ENCODE data around the gene SMIM24. TPM values are rescaled to one million over a fixed set of nuclear protein-coding genes. Genes with fewer than 3 reads are reported as not detected.
"Not testable (repeated sequence)": the region's sequence is repeated elsewhere in the genome, so short reads cannot be mapped to it uniquely, and the experiment has no call there.

SMIM24 gene
- total RNA-seq, 1 donor from 2014 or later: 0.84 TPM

DNA sequence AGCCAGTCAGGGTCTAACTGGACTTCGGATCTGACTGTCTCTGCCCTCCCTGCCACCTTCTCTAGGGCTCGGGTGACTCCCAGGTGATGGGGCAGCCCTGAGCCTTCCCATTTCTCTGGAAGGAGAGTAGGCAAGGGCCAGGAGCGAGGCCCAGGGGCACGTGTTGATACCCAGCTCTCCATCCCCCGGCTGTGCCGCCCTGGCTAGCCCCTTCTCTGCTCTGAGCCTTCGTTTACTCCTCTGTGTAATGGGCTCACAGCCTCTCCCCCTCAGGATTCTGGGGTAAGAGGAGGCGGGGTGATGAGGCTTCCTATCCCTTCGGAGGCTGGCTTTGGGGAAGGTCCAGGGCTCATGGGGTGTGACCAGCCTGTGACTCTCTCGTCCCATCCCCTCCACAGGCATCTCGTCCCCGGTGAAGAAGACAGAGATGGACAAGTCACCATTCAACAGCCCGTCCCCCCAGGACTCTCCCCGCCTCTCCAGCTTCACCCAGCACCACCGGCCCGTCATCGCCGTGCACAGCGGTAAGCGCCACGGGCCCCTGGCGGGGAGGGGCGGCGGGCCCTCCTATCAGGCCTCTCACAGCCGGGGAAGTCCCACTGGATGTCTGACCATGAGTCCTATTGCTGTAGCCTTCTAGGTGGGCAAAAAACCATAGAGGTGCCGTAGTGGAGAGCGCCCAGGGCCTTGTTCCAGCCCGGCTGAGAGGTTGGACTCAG lies 31.6 kb downstream of the SMIM24 start:
- Mint-ChIP-seq H3K27ac (no peak overlapping the region), H3K36me3 (ENCODE audit: low read depth) (no peaks in the 10 kb centered on the region), H3K9me3 (no peaks in the 10 kb centered on the region), H3K27me3 (ENCODE audit: low read depth) (no peaks in the 10 kb centered on the region), H3K4me3 (ENCODE audit: low read depth) (no peak overlapping the region), H3K4me1 (ENCODE audit: low read depth) (peaks cover 1% of the 10 kb centered on the region)
- intact Hi-C loops (cut with micrococcal nuclease): no loop called here
- DNase-seq (ENCODE audit: low spot score): no peak

DNA sequence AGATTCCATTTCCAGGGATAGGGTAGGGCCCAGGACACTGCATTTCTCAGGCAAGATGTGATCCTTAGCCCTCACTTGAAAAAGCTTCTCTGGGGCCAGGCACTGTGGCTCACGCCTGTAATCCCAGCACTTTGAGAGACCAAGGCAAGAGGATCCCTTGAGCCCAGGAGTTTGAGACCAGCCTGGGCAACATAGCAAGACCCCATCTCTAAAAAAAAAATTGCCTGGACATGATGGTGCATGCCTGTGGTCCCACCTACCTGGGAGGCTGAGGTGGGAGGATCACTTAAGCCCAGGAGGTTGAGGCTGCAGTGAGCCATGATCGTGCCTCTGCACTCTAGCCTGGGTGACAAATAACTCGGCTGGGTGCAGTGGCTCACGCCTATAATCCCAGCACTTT lies 33.7 kb downstream of the SMIM24 start:
- H3K4me1 Mint-ChIP-seq (ENCODE audit: low read depth); H3K27me3 Mint-ChIP-seq (ENCODE audit: low read depth); intact Hi-C loops (cut with micrococcal nuclease); H3K27ac Mint-ChIP-seq; DNase-seq (ENCODE audit: low spot score); H3K4me3 Mint-ChIP-seq (ENCODE audit: low read depth); H3K9me3 Mint-ChIP-seq; H3K36me3 Mint-ChIP-seq (ENCODE audit: low read depth): not testable (repeated sequence)

DNA sequence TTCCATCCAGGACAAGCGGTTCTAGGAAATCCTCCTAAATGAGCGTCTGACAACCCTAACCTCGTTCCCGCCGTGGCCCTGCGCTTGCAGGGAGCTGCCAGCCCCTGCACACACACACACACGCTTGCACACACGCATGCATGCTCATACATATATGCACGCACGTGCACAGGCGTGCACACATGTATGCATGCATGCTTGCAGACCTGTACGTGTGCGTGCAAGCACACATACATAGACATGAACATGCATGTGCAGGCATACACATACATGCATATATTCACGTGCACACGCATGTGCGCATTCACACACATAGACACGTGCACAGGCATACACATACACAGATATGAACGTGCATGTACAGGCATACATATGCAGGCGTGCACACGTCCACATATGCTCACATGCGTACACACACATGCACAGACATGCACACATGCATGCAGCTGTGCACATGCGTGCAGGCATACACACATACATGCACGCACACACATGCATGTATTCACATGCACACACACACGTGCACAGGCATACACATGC lies 35.6 kb downstream of the SMIM24 start:
- no peaks in the 10 kb centered on the region for H3K27me3 Mint-ChIP-seq (ENCODE audit: low read depth)
- H3K9me3 Mint-ChIP-seq: no peaks in the 10 kb centered on the region
- intact Hi-C loops (cut with micrococcal nuclease): no loop called here
- no peak overlapping the region for H3K27ac Mint-ChIP-seq
- DNase-seq (ENCODE audit: low spot score): no peak
- no peaks in the 10 kb centered on the region for H3K4me1 Mint-ChIP-seq (ENCODE audit: low read depth)
- no peaks in the 10 kb centered on the region for H3K36me3 Mint-ChIP-seq (ENCODE audit: low read depth)
- no peak overlapping the region for H3K4me3 Mint-ChIP-seq (ENCODE audit: low read depth)

DNA sequence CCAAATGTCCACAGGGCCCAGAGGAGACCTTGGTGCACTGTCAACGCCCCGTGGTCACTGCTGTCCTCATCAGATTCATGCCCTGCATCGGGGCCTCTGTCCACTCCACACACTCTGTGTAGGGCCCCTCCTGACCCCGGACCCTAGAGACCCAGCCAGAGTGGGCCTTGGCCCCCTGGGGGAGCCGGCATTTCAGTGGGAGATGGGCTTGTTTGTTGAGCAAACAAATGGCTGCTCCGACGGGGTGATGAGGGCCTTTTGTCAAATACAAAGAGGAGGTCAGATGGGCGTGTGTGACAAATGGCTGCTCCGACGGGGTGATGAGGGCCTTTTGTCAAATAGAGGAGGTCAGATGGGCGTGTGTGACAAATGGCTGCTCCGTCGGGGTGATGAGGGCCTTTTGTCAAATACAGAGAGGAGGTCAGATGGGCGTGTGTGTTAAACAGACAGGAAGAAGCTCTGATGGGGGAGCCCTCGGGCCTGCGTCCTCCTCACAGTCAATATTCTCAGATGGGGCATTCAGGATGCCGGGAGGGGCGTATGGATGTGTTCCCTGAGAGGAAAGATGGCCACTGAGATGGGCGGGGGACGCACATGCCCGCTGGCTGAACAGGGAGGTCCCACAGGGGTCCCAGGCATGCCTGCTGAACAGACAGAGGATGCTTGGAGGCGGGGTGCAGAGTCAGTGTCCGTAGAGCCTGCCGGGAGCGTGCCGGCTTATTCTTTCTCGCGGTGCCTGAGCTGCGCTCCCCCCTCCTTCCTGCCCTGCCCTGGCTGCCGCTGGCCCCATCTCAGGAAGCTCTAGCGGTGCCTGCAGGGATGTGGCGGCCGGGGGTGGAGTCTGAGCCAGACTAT lies 36.3 kb downstream of the SMIM24 start:
- no peaks in the 10 kb centered on the region for H3K9me3 Mint-ChIP-seq

DNA sequence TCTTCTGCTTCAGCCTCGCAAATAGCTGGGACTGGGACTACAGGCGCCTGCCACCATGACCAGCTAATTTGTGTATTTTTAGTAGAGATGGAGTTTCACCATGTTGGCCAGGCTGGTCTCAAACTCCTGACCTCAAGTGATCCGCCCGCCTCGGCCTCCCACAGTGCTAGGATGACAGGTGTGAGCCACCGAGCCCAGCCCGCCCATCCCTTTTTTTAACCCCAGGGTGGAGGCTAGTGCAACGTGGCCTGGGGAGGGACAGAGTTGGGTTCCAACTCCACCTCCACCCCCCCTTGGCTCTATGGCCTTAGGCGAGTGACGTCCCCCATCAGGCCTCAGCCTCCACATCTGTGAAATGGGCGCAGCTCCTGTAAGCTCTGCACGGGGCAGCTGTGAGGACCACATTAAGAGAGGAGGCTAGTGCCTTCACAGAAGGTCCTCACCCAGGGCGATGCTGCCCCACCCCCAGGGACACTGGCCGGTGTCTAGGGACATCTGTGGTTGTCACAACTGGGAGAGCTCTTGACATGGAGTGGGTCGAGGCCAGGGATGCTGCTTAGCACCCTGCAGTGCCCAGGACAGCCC lies 37.7 kb downstream of the SMIM24 start:
- DNase-seq (ENCODE audit: low spot score): no peak
- H3K9me3 Mint-ChIP-seq: no peaks in the 10 kb centered on the region
- H3K4me1 Mint-ChIP-seq (ENCODE audit: low read depth): no peaks in the 10 kb centered on the region
- no peak overlapping the region for H3K27ac Mint-ChIP-seq
- H3K27me3 Mint-ChIP-seq (ENCODE audit: low read depth): no peaks in the 10 kb centered on the region
- intact Hi-C loops (cut with micrococcal nuclease): no loop called here
- H3K4me3 Mint-ChIP-seq (ENCODE audit: low read depth): no peak overlapping the region
- H3K36me3 Mint-ChIP-seq (ENCODE audit: low read depth): no peaks in the 10 kb centered on the region

More for the DNA sequence above, 36.3 kb downstream of the SMIM24 start:
- Mint-ChIP-seq H3K36me3 (ENCODE audit: low read depth) (no peaks in the 10 kb centered on the region), H3K27ac (no peak overlapping the region), H3K4me1 (ENCODE audit: low read depth) (no peaks in the 10 kb centered on the region), H3K27me3 (ENCODE audit: low read depth) (no peaks in the 10 kb centered on the region), H3K4me3 (ENCODE audit: low read depth) (no peak overlapping the region)
- DNase-seq (ENCODE audit: low spot score): no peak
- intact Hi-C loops (cut with micrococcal nuclease): no loop called here

DNA sequence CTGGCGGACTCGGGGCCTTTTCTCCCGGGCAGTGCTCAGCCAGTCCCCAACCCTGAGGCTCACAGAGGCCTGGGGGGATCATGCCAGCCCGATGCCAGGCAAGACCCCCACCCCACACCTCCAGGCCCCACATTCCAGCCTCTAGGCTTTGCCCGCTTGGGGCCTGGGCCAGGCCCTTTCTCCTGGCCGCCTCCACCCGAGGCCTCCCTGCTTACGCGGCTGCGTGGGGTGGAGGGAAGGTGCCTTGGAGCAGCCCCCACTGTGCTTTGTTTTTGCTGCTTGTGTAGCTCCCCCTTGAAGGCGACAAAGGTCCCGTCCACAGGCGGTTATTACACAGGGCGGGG lies 38.4 kb downstream of the SMIM24 start:
- no peaks in the 10 kb centered on the region for H3K27me3 Mint-ChIP-seq (ENCODE audit: low read depth)
- no peak for DNase-seq (ENCODE audit: low spot score)
- H3K4me3 Mint-ChIP-seq (ENCODE audit: low read depth): no peak overlapping the region
- H3K36me3 Mint-ChIP-seq (ENCODE audit: low read depth): no peaks in the 10 kb centered on the region
- H3K4me1 Mint-ChIP-seq (ENCODE audit: low read depth): no peaks in the 10 kb centered on the region
- no peak overlapping the region for H3K27ac Mint-ChIP-seq
- no peaks in the 10 kb centered on the region for H3K9me3 Mint-ChIP-seq
- intact Hi-C loops (cut with micrococcal nuclease): no loop called here

DNA sequence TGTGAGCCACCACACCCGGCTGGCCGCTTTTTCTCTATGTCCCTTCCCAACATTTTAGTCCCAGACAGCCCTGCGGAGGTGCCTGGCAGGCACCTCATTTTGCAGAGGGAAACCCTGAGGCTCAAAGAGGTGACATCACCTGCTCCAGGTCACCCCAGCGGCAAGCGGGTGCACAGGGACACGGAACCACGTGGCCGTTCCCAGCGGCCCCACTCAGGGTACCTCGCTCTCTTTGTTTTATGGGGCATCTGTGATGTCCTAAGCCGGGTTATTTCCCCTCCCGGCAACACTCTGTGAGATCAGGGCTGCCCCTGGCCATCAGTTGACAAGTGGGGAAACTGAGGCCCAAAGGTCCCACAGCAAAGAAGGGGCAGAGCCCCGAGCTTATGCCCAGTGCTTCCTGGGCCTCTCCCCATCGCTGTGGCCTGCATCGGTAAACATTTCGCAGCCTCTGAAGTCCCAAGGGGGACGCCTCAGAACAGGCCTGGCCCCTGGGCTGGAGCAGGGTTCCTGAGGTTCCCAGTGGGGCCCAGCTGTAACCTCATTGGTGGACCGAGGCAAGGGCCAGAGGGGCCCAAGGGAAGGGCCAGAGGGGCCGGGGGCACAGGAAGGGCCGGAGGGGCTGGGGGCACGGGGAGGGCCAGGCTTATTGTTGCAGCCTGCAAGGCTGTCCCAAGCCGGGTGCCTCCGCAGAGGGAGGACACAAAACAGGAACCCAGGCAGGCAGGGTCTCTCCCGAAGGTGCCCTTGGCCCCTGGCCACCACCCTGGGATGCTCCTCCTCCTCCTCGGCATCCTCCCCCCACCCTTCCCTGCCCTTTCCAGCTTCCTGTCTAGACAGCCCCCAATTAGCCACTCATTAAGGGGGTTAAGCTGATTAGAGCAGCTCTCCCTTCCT lies 39.0 kb downstream of the SMIM24 start:
- no peak for DNase-seq (ENCODE audit: low spot score)
- Mint-ChIP-seq H3K36me3 (ENCODE audit: low read depth) (no peaks in the 10 kb centered on the region), H3K4me3 (ENCODE audit: low read depth) (no peak overlapping the region), H3K27ac (no peak overlapping the region), H3K27me3 (ENCODE audit: low read depth) (no peaks in the 10 kb centered on the region), H3K4me1 (ENCODE audit: low read depth) (no peaks in the 10 kb centered on the region), H3K9me3 (no peaks in the 10 kb centered on the region)
- intact Hi-C loops (cut with micrococcal nuclease): no loop called here

DNA sequence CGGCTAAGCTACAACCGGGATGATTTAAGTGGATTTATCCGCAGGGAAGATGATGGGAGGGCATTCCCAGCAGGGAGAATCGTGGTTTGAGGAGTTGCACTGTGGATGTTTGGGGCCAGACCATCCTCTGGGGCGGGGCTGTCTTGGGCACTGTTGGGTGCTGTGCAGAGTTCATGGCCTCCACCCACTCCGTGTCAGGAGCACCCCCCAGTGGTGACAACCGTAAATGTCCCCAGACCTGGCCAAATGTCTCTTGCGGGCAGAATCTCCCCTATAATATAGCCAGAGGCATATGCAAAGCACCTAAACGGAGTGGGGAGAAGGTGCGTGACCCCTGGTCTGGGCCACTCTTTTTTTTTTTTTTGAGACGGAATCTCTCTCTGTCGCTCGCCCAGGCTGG lies 40.2 kb downstream of the SMIM24 start:
- Mint-ChIP-seq H3K4me1 (ENCODE audit: low read depth) (peaks cover 4% of the 10 kb centered on the region), H3K36me3 (ENCODE audit: low read depth) (no peaks in the 10 kb centered on the region), H3K9me3 (no peaks in the 10 kb centered on the region), H3K27me3 (ENCODE audit: low read depth) (no peaks in the 10 kb centered on the region), H3K27ac (no peak overlapping the region), H3K4me3 (ENCODE audit: low read depth) (no peak overlapping the region)
- intact Hi-C loops (cut with micrococcal nuclease): no loop called here
- peak; percentile 33 for DNase-seq (ENCODE audit: low spot score)

DNA sequence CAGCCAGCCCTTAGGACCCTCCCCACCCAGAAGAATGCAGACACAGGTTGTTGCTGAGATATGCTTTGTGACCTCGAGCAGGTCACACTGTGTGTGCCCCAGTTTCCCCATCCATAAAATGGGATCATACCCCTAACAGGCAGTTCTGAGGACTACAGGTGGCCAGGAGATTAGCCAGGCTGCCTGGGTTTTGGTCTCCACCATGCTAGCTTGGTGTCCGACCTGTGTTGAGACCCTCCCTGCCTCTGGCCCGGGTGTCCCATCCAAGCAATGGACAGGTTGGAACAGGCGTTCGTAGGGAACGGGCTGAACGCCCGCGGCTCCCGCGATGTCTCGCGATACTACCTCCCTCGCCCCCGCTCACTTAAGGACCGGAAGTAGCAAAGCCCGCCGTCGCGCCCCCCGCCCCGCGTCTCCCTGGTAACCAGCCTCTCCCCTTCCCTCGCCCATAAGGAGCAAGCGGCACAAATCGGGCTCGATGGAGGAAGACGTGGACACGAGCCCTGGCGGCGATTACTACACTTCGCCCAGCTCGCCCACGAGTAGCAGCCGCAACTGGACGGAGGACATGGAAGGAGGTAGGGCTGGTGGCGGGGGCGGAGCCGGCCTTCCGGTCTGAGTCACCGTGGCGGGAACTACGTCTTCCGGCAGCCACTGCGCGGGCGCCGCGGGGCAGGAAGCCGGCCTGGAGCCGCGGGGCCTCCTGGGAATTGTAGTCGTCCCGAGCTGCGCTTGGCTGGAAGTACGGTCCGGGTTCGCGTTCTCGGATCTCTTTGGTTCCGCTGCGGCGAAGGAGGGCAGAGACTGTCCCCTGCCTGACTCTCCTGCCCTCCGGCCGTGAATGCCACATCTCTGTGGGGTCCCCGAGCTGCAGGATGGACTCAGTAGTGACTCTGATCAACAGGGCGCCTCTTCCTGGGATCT lies 45.4 kb downstream of the SMIM24 start:
- Mint-ChIP-seq H3K9me3 (peaks cover 8% of the 10 kb centered on the region), H3K4me1 (ENCODE audit: low read depth) (peaks cover 9% of the 10 kb centered on the region), H3K27ac (peak overlapping the region; percentile 98), H3K36me3 (ENCODE audit: low read depth) (peaks cover 11% of the 10 kb centered on the region), H3K27me3 (ENCODE audit: low read depth) (no peaks in the 10 kb centered on the region), H3K4me3 (ENCODE audit: low read depth) (peak overlapping the region; percentile 93)
- peak; percentile 96 for DNase-seq (ENCODE audit: low spot score)
- intact Hi-C loops (cut with micrococcal nuclease): no loop called here

DNA sequence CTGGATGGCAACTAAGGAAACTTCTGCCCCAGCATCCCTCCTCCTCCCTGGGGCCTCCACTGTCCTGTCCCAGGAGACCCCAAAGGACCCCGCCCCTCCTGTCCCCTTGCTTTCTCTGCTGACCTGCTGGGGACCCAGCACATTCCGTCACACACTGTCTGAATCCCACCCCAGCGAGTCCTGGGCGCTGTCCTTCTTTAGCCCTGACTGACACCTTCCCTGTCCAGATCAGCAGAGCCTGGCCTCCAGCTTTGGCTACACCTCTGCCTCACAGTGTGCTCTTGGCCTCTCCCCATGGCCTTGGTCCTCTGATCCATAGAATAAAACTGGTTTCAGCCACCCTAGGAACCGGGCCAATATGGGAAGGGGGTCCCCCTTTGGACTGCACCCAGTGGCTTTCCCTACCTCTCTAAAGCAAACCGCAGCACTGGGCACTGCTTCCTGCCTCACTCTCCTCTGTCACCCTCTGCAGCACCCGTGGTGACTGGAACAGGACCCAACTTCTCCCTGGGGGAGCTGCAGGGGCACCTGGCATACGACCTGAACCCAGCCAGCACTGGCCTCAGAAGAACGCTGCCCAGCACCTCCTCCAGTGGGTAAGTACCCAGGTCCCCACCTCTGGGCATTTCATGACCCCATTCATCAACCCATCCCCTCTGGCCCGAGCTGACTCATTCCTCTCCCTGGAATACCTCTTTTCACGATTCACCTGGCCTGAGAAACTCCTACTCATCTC lies 46.4 kb downstream of the SMIM24 start:
- Mint-ChIP-seq H3K9me3 (peaks cover 8% of the 10 kb centered on the region), H3K27me3 (ENCODE audit: low read depth) (no peaks in the 10 kb centered on the region), H3K4me3 (ENCODE audit: low read depth) (peak overlapping the region; percentile 93), H3K4me1 (ENCODE audit: low read depth) (peaks cover 9% of the 10 kb centered on the region), H3K36me3 (ENCODE audit: low read depth) (peaks cover 11% of the 10 kb centered on the region), H3K27ac (peak overlapping the region; percentile 98)
- intact Hi-C loops (cut with micrococcal nuclease): no loop called here
- DNase-seq (ENCODE audit: low spot score): no peak

DNA sequence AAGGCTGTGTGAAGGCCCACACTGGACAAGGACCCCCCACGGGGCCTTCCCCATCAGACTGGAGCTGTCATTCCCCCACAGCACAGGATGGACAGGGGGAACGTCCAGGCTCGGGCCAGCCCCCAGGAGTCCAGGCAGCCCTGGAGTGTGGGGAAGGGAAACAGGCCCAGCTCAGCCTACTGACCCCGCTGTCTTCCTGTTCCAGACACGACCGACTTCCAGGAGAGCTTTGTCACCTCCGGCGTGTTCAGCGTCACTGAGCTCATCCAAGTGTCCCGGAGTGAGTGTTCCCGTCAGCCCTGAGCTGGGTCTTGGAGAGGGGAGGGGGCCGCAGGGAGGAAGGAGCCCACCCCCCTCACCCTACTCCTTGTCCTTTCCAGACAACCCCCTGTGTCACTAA lies 47.0 kb downstream of the SMIM24 start:
- Mint-ChIP-seq H3K4me3 (ENCODE audit: low read depth) (no peak overlapping the region), H3K4me1 (ENCODE audit: low read depth) (peaks cover 9% of the 10 kb centered on the region), H3K9me3 (peaks cover 8% of the 10 kb centered on the region), H3K27me3 (ENCODE audit: low read depth) (no peaks in the 10 kb centered on the region), H3K27ac (no peak overlapping the region), H3K36me3 (ENCODE audit: low read depth) (peaks cover 11% of the 10 kb centered on the region)
- no peak for DNase-seq (ENCODE audit: low spot score)
- intact Hi-C loops (cut with micrococcal nuclease): no loop called here
